ENCODE results near the gene COL4A1.

GRCh38 chr13:110132225-110132982, 174.6 kb downstream of the COL4A1 start:
- TF ChIP-seq CTCF (IDR thresholded peaks at IDR 0.05; ENCODE audit: low read length), result no peak
- no peak for TF ChIP-seq EZH2 (IDR thresholded peaks at IDR 0.05; ENCODE audit: borderline replicate concordance, low read length)

All from OCI-LY1 (cell line).